A549 (cell line): ENCODE data around the gene TESMIN. TPM values are rescaled to one million over a fixed set of nuclear protein-coding genes. Genes with fewer than 3 reads are reported as not detected.

Source experiments
- ATAC-seq, 2 experiments: fragments of 200-7000 bp in 1 of 2; fragments of >200 bp in 1 of 2; cut with Nextera tagmentation in 1 of 2; cut with Tn5 transposase in 1 of 2; 3 replicates each; pipeline versions ENCODE4 v1.8.0 to v1.9.1; 2018 to 2020; ENCODE audit warnings: mild to moderate bottlenecking in 1 of 2, moderate library complexity in 1 of 2
- CTCF ChIA-PET: fragments of 300-600 bp; sonication (Branson Sonifier 250); formaldehyde crosslinking; extraction: SDS; loops from one replicate; lab custom pipeline; 2021; ENCODE audit warnings: antibody characterized with exemption, inconsistent platforms; lab: Yijun Ruan, JAX
- POLR2A ChIA-PET: fragments of 350-600 bp; formaldehyde crosslinking; extraction: SDS; loops from one replicate; lab custom pipeline; 2021; ENCODE audit warnings: antibody characterized with exemption, inconsistent platforms; lab: Yijun Ruan, JAX
- DNase-seq, 2 experiments: peaks; one replicate each; pipeline versions ENCODE4 v3.0.0 to v3.0.0-alpha.2; 2011 to 2016; ENCODE audit warnings: low read depth in 1 of 2, low spot score in 1 of 2
- FAIRE-seq: peaks from 2 replicates; lab custom pipeline; 2011; peaks lifted over from hg19 to GRCh38; lab: Jason Lieb, UNC
- H3K27ac ChIP-seq, 2 experiments: fragments of >200 bp; sonication (Bioruptor Twin); formaldehyde crosslinking; 3 replicates each; pipeline ENCODE4 v1.5.1; 2016 to 2017
- H3K4me1 ChIP-seq: fragments of >200 bp; sonication (Bioruptor Twin); formaldehyde crosslinking; 3 replicates; pipeline ENCODE4 v1.6.1; 2016
- H3K4me2 ChIP-seq: fragments of >200 bp; sonication (Bioruptor Twin); formaldehyde crosslinking; 3 replicates; pipeline ENCODE4 v1.6.1; 2016
- H3K4me3 ChIP-seq: fragments of >200 bp; sonication (Bioruptor Twin); formaldehyde crosslinking; 3 replicates; pipeline ENCODE4 v1.5.1; 2016
- H3K9me3 ChIP-seq: fragments of >200 bp; sonication (Bioruptor Twin); formaldehyde crosslinking; 3 replicates; pipeline ENCODE4 v1.6.1; 2016
- ATOH8 ChIP-seq: fragments of 250-450 bp; sonication (Bioruptor Pico); IDR thresholded peaks from 2 replicates; pipeline ENCODE4 v1.5.0; 2020; ENCODE audit warnings: low read depth, mild to moderate bottlenecking, moderate library complexity
- BHLHE40 ChIP-seq: IDR thresholded peaks from 2 replicates; pipeline ENCODE4 v1.6.1; 2012; ENCODE audit warnings: low read depth, low read length, inconsistent platforms
- CBX8 ChIP-seq: fragments of 200-600 bp; sonication (generic); IDR thresholded peaks from 2 replicates; pipeline ENCODE4 v1.6.1; 2016
- CHD2 ChIP-seq: fragments of 150-350 bp; IDR thresholded peaks from 2 replicates; pipeline ENCODE4 v1.6.1; 2014; ENCODE audit warnings: low read length; ENCODE audit not compliant: partially characterized antibody
- EHF ChIP-seq: fragments of 250-450 bp; sonication (Bioruptor Pico); IDR thresholded peaks from 2 replicates; pipeline ENCODE4 v1.5.0; 2020; ENCODE audit warnings: mild to moderate bottlenecking
- ESRRA ChIP-seq: fragments of 150-350 bp; IDR thresholded peaks from 2 replicates; pipeline ENCODE4 v1.6.1; 2014; ENCODE audit warnings: mild to moderate bottlenecking, low read length, borderline replicate concordance
- FOSL2 ChIP-seq, 2 experiments: fragments of 450-650 bp in 1 of 2; fragments of >200 bp in 1 of 2; sonication (Bioruptor Twin) in 1 of 2; formaldehyde crosslinking; IDR thresholded peaks; 2 replicates each; pipeline versions ENCODE4 v1.5.0 to v1.6.1; 2016 to 2020; ENCODE audit warnings: mild to moderate bottlenecking in 1 of 2, moderate library complexity in 1 of 2
- FOXS1 ChIP-seq: fragments of 250-450 bp; sonication (Bioruptor Pico); IDR thresholded peaks from 2 replicates; pipeline ENCODE4 v1.5.0; 2020; ENCODE audit warnings: mild to moderate bottlenecking, moderate library complexity
- HDAC2 ChIP-seq: fragments of 200-600 bp; sonication (generic); IDR thresholded peaks from 2 replicates; pipeline ENCODE4 v1.6.1; 2016
- HEYL ChIP-seq: fragments of 250-450 bp; sonication (Bioruptor Pico); IDR thresholded peaks from 2 replicates; pipeline ENCODE4 v1.8.0; 2021; ENCODE audit warnings: mild to moderate bottlenecking, moderate library complexity
- HMGXB4 ChIP-seq: fragments of 250-450 bp; sonication (Bioruptor Pico); IDR thresholded peaks from 2 replicates; pipeline ENCODE4 v1.5.0; 2021; ENCODE audit warnings: mild to moderate bottlenecking, moderate library complexity, borderline replicate concordance
- KDM1A ChIP-seq: fragments of 200-600 bp; sonication (generic); IDR thresholded peaks from 2 replicates; pipeline ENCODE4 v1.6.1; 2016; ENCODE audit warnings: low read depth, mild to moderate bottlenecking
- MAFK ChIP-seq: fragments of 450-650 bp; IDR thresholded peaks from 2 replicates; pipeline ENCODE4 v1.6.1; 2014; ENCODE audit not compliant: partially characterized antibody
- NFE2L2 ChIP-seq: fragments of 150-350 bp; conservative IDR thresholded peaks from 2 replicates; pipeline ENCODE4 v1.6.1; 2014; ENCODE audit warnings: low read length
- PBX3 ChIP-seq: IDR thresholded peaks from 2 replicates; pipeline ENCODE4 v1.6.1; 2012
- PHF8 ChIP-seq: fragments of 200-600 bp; sonication (generic); IDR thresholded peaks from 2 replicates; pipeline ENCODE4 v1.6.1; 2016; ENCODE audit warnings: low read depth, mild to moderate bottlenecking, antibody characterized with exemption, moderate library complexity, borderline replicate concordance
- POLR2A ChIP-seq: IDR thresholded peaks from 2 replicates; pipeline ENCODE4 v1.6.1; 2012; ENCODE audit warnings: mild to moderate bottlenecking, low read length
- RCOR1 ChIP-seq: fragments of 150-350 bp; IDR thresholded peaks from 2 replicates; pipeline ENCODE4 v1.6.1; 2014; ENCODE audit warnings: antibody characterized with exemption, low read length, low read depth
- RFX5 ChIP-seq: fragments of 450-650 bp; IDR thresholded peaks from 2 replicates; pipeline ENCODE4 v1.7.1; 2014; ENCODE audit warnings: antibody characterized with exemption, mild to moderate bottlenecking, moderate library complexity
- SREBF2 ChIP-seq: fragments of 450-650 bp; IDR thresholded peaks from 2 replicates; pipeline ENCODE4 v1.6.1; 2014; ENCODE audit warnings: mild to moderate bottlenecking, moderate library complexity
- WGBS: methylation state at CpG from one replicate; pipeline ENCODE4 v1.1.6; 2017; ENCODE audit errors: missing lambda C conversion rate; 5-methylcytosine and 5-hydroxymethylcytosine counted together
- polyA plus RNA-seq, 4 experiments: library from polyadenylated mRNA; depleted of rRNA in 3 of 4; stranded (reverse); fragments of >200 nt; fragmentation: RNase III in 1 of 4; extraction: RNeasy Plus Mini Kit Qiagen cat#74134 plus additional on column Dnase treatment in 1 of 4; gene quantifications; 2 replicates in 3 of 4; 3 replicates in 1 of 4; pipeline ENCODE4 v1.2.3, GENCODE V29; 2011 to 2017

Gene TESMIN
- polyA plus RNA-seq, 2 of the 4 experiments (the other 2 are of a cell fraction) = 4.5 to 5.2 TPM

- H3K4me2 ChIP-seq = no peak overlapping the region
- 75% methylated on average over 6 of the region's 7 CpGs for whole genome bisulfite sequencing
- CTCF ChIA-PET = no interaction called here
- DNase-seq = no peak
- ATAC-seq = no peak
- POLR2A ChIA-PET = no interaction called here
- no peaks in the 10 kb centered on the region for H3K4me1 ChIP-seq
- no peak for FAIRE-seq
- TF ChIP-seq KDM1A (no peak), CBX8 (no peak), MAFK (no peak), RCOR1 (no peak), PBX3 (no peak), BHLHE40 (no peak), ESRRA (no peak), SREBF2 (no peak), POLR2A (no peak), FOSL2 (IDR thresholded peaks at IDR 0.05) (no peak), FOSL2 (CRISPR knock-in tag; IDR thresholded peaks at IDR 0.05) (no peak), NFE2L2 (no peak), FOXS1 (CRISPR knock-in tag) (no peak), HEYL (CRISPR knock-in tag) (no peak)
- no peak overlapping the region for H3K4me3 ChIP-seq
- no peak overlapping the region for H3K27ac ChIP-seq
- peaks cover 8% of the 10 kb centered on the region; the same call in 2 of the 3 replicates for H3K9me3 ChIP-seq
Observed at GRCh38 chr11:68664906-68665305, 86.4 kb downstream of the TESMIN start.

GRCh38 chr11:68664141-68664540, 87.2 kb downstream of the TESMIN start:
- ChIA-PET POLR2A (no interaction called here), CTCF (no interaction called here)
- ATAC-seq (no peak), FAIRE-seq (no peak), DNase-seq (no peak)
- Histone ChIP-seq H3K4me2 (no peak overlapping the region), H3K4me3 (no peak overlapping the region), H3K4me1 (peaks cover 5% of the 10 kb centered on the region; the same call in 2 of the 3 replicates), H3K9me3 (peaks cover 8% of the 10 kb centered on the region; the same call in 2 of the 3 replicates), H3K27ac (no peak overlapping the region)
- no peak for TF ChIP-seq KDM1A
- TF ChIP-seq ATOH8 (CRISPR knock-in tag) = no peak
- TF ChIP-seq MAFK = no peak
- TF ChIP-seq PHF8 = no peak
- 47% methylated on average over 9 of the region's 9 CpGs for WGBS

GRCh38 chr11:68663482-68664010, 87.8 kb downstream of the TESMIN start:
- no peak for FAIRE-seq
- CTCF ChIA-PET = interaction anchor here (1.4 kb wide), 1 partner anchor 14 kb away, joined by 3 read pairs; no protein-coding TSS in a partner anchor

More at GRCh38 chr11:68663482-68664010, 87.8 kb downstream of the TESMIN start:
- Histone ChIP-seq H3K4me1 (peaks cover 9% of the 10 kb centered on the region; the same call in 2 of the 3 replicates), H3K4me3 (no peak overlapping the region), H3K4me2 (no peak overlapping the region), H3K27ac (no peak overlapping the region)
- WGBS = 50% methylated on average over 18 of the region's 18 CpGs
- ATAC-seq = no peak
- no peak for TF ChIP-seq EHF (CRISPR knock-in tag)
- no peak for TF ChIP-seq HDAC2
- no peak for TF ChIP-seq RFX5
- no peak for TF ChIP-seq PBX3
- no peak for TF ChIP-seq HMGXB4
- no peak for TF ChIP-seq CHD2
- TF ChIP-seq SREBF2 = no peak
- TF ChIP-seq, all 56 proteins: peak for 0
- peaks cover 8% of the 10 kb centered on the region; the same call in 2 of the 3 replicates for H3K9me3 ChIP-seq
- no peak for DNase-seq
- POLR2A ChIA-PET = no interaction called here
